ENCODE measurements around the gene IL31RA. TPM values are rescaled to one million over a fixed set of nuclear protein-coding genes. Genes with fewer than 3 reads are reported as not detected.

The IL31RA gene
- total RNA-seq, 1 experiment from 2014 or later, result not detected

GRCh38 chr5:55853041-55853670, 2.0 kb downstream of the IL31RA start:
- no peak for ATAC-seq
- Mint-ChIP-seq H3K4me3 (no peak overlapping the region), H3K27me3 (ENCODE audit: low read depth) (no peaks in the 10 kb centered on the region), H3K27ac (no peak overlapping the region), H3K36me3 (no peaks in the 10 kb centered on the region), H3K4me1 (no peaks in the 10 kb centered on the region), H3K9me3 (no peaks in the 10 kb centered on the region)
- CTCF ChIA-PET, result no interaction called here
- TF ChIP-seq ZNF423 (CRISPR knock-in tag; IDR thresholded peaks at IDR 0.05) (no peak), USF2 (CRISPR knock-in tag; IDR thresholded peaks at IDR 0.05) (no peak), MYBL2 (CRISPR knock-in tag; IDR thresholded peaks at IDR 0.05) (no peak), ETV6 (CRISPR knock-in tag; IDR thresholded peaks at IDR 0.05) (no peak), ZNF317 (CRISPR knock-in tag; IDR thresholded peaks at IDR 0.05; ENCODE audit: borderline replicate concordance, low read depth) (no peak), TP53 (CRISPR knock-in tag; IDR thresholded peaks at IDR 0.05) (no peak), TEAD4 (CRISPR knock-in tag; IDR thresholded peaks at IDR 0.05) (no peak), NR1H2 (CRISPR knock-in tag; IDR thresholded peaks at IDR 0.05) (no peak), ZNF121 (CRISPR knock-in tag; IDR thresholded peaks at IDR 0.05) (no peak), CBFB (CRISPR knock-in tag; IDR thresholded peaks at IDR 0.05; ENCODE audit: low read depth) (no peak), SP1 (CRISPR knock-in tag; conservative IDR thresholded peaks at IDR 0.05) (no peak), ZMAT4 (CRISPR knock-in tag; IDR thresholded peaks at IDR 0.05) (no peak), PRDM15 (CRISPR knock-in tag; IDR thresholded peaks at IDR 0.05) (no peak), E2F1 (CRISPR knock-in tag; IDR thresholded peaks at IDR 0.05) (no peak), HMGXB4 (CRISPR knock-in tag; IDR thresholded peaks at IDR 0.05) (no peak)
- DNase-seq (ENCODE audit: low spot score), result no peak
- POLR2A ChIA-PET, result no interaction called here

- Mint-ChIP-seq H3K27me3 (ENCODE audit: low read depth) (no peaks in the 10 kb centered on the region), H3K36me3 (no peaks in the 10 kb centered on the region), H3K27ac (no peak overlapping the region), H3K9me3 (no peaks in the 10 kb centered on the region), H3K4me3 (no peak overlapping the region), H3K4me1 (no peaks in the 10 kb centered on the region)
- POLR2A ChIA-PET, result no interaction called here
- no peak for DNase-seq (ENCODE audit: low spot score)
- ATAC-seq, result no peak
- TF ChIP-seq RELA (CRISPR knock-in tag; IDR thresholded peaks at IDR 0.05; ENCODE audit: borderline replicate concordance) (no peak), TP53 (CRISPR knock-in tag; IDR thresholded peaks at IDR 0.05) (no peak), NFYB (CRISPR knock-in tag; conservative IDR thresholded peaks at IDR 0.05; ENCODE audit: low read depth) (no peak), CTCF (IDR thresholded peaks at IDR 0.05) (no peak), TEAD4 (CRISPR knock-in tag; IDR thresholded peaks at IDR 0.05) (no peak), ETV6 (CRISPR knock-in tag; IDR thresholded peaks at IDR 0.05) (no peak), ZNF425 (CRISPR knock-in tag; conservative IDR thresholded peaks at IDR 0.05) (no peak), USF1 (CRISPR knock-in tag; IDR thresholded peaks at IDR 0.05) (no peak), NFATC4 (CRISPR knock-in tag; IDR thresholded peaks at IDR 0.05) (no peak), CREM (CRISPR knock-in tag; IDR thresholded peaks at IDR 0.05) (no peak), MYBL2 (CRISPR knock-in tag; IDR thresholded peaks at IDR 0.05) (no peak), GRHL2 (CRISPR knock-in tag; IDR thresholded peaks at IDR 0.05; ENCODE audit: insufficient replicate concordance, severe bottlenecking) (no peak)
- CTCF ChIA-PET, result no interaction called here
Observed at GRCh38 chr5:55853818-55854217, 2.7 kb downstream of the IL31RA start.

Measured in WTC11 (cell line).